Hypothalamus (tissue), 51 donors: ENCODE measurements around the gene ARHGAP10.
"Not testable (repeated sequence)": the region's sequence is repeated elsewhere in the genome, so short reads cannot be mapped to it uniquely, and the experiment has no call there.

Experiments
- DNase-seq, 51 donors: peaks; one replicate each; lab custom pipeline; 2025; lab: John Stamatoyannopoulos, UW

The ARHGAP10 gene

DNA sequence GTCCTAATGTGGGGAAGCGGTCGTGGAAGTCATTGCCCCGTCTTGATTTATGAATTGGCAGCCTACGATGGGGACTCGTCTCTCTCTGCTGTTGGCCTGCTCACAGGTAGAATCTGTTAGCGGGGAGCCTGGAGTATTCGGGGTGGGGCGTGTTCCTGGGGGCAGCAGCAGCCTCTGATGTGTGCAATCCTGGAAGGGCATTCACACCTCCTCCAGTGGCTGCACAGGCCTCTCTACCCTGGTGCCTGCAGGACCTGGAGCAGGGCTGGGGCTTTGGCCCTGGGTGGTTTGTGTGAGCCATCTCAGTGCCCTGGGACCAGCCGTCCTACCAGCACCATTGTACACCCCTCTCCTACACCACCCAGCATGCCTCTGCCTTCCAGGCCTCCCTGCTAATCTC is 340.9 kb downstream of the ARHGAP10 start:
- no peak for DNase-seq

DNA sequence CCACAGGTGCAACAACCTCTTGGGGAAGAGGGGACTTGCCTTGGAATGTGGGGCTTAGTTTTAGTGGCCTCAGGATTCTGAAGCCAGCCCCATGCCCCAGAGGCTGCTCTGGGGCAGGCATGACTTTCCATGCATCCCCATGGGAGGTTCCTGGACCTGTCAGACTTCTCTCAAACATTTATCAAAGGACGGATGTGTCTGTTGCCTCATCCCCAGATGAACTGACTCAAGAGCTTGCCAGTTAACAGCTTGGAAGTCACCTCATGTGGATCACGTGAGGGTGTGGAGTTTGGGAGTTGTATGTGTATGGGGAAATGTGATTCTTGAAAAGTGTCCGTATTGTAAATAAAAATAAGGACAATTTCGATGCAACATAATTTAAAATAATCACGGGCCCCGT is 341.5 kb downstream of the ARHGAP10 start:
- no peak for DNase-seq

DNA sequence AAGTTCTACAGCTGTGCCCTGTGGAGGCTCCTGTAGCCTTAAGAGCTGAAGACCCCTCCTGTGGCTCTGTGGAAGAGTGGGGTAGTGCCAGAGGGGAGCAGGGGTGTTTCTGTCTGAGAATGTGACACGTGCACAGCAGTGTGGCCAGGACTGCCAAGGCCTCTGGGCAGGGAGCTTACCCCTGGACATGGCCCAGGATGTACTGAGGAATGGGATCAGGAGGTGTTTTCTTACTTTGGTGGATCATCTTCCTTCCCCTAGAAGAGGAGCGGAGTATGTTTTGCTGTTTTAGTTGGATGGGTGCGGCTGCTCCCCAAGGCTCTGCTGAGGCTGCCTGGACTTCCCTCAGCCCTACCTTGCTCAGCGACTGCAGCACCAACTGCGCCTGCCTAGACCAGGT is 342.6 kb downstream of the ARHGAP10 start:
- no peak for DNase-seq

DNA sequence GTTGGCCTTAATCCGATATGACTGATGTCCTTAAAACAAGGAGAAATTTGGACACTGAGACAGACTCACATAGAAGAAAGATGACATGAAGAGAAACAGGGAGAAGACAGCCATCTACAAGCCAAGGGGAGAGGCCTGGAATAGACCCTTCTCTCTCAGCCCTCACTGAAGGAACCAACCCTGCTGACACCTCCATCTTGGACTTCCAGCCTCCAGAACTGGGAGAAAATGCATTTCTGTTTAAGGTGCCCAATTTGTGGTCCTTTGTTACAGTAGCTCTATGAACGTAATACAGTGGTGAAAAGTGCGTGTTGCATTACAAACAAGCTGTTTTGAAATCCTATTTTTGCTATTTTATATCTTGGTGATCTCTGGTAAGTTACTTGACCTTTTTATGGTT is 343.6 kb downstream of the ARHGAP10 start:
- no peak for DNase-seq

DNA sequence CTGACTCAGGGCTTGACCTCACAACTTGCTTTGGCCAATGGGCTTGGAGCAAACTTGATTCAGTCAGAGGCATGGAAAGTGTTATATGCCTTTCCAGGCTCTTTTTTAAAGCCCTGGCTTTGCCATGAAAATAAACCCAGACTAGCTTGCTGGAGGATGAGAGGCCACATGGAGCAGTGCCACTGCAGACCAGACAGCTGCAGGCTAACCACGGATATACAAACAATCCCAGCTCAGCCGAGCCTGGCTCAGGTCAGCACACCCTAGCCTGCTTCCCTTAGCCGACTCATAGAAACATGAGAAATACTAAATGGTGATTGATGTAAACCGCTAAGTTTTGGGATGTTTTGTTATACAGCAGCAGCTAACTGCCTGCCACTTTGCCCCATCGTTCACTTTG is 345.1 kb downstream of the ARHGAP10 start:
- DNase-seq: no peak

DNA sequence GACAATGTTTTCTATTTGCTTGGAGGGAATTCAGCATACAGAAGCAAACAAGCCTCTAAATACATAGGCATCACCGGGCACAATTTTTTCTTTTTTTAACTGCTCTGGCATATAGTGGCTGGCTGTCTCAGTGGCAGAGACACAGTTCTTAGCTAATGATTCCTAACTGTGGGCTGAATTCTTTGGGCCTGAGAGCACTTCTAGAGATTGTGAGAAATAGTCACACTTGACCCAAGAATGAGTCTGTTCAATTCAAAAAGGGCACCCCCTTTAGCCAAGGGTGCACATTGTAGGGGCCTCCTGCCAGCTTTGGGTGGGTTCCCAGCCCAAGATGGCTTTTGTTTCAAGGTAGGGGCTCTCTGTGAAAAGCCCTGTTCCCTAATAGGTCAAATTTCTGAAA is 345.7 kb downstream of the ARHGAP10 start:
- no peak for DNase-seq

DNA sequence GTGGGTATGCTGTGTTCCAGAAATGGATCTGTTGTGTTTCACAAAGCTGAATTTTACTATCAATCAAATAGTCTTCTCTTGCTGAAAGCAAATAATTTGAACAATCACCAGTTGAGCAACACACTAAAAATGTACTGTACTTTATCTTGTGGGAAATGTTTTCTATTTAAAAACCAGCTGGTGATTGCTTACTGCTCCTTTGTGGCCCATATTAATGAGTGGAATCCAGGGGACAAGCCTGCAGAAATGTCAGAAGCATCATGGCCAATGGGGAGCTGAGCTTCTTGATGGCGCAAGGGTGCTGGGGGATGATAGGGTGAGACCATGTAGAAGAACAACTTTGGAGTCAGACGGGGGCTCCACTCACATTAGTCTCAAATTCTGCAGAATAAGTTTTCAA is 346.2 kb downstream of the ARHGAP10 start:
- no peak for DNase-seq

DNA sequence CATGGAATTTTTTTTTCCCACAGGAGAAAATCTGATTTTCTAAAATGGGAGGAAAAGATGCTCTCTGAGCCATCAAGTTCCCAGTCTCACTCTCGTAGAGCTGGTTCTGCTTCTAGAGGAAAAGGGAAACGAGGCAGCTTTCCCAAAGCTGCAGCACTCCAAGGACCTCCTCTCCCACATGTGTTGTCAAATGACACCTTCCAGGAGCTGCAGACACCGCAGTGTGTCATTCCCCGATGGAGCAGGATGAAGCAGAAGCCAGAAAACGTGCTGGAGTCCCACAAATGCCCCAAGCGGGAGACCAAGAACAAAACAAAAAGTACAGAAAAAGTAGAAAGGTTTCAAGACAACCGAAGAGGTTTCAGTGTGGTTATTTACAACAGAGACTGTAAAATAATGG is 348.1 kb downstream of the ARHGAP10 start:
- DNase-seq: no peak

DNA sequence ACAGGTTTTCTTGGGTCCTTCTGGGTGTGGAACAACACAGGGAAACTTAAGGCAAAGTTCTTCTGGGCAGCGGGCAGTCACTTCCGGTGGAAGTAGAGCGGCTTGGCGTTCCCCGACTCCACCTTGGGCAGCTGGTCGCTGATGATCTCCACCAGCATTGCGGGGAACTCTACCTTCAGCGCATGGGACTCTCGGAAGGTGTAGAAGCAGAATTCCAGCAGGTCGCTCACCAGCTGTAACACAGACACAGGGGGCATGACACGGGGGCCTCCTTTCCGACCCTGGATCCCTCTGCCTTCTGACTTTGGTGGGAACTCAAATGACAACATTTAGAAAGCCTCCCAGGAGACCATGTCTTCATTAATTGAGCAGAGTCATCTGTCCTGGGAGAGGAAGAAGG is 349.4 kb downstream of the ARHGAP10 start:
- no peak for DNase-seq

DNA sequence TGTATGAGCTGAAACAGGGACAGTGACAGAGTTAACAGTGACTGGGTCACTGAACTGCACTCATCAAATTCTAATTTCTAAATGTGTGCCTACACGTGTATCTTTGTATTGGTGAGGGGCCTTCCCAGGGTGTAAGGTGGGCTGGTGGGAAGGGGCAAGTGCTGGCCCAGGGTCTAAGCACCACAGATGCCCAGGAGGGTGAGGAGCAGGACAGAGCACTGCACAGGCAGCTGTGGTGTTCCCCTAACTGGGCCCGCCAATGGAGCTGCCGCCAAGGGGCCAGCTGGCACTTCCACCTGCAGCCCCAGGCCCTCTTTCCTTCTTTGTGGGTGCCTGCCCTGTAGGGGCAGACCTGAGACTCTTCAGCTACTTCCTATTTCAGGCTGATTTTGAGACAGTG is 349.9 kb downstream of the ARHGAP10 start:
- DNase-seq: no peak

DNA sequence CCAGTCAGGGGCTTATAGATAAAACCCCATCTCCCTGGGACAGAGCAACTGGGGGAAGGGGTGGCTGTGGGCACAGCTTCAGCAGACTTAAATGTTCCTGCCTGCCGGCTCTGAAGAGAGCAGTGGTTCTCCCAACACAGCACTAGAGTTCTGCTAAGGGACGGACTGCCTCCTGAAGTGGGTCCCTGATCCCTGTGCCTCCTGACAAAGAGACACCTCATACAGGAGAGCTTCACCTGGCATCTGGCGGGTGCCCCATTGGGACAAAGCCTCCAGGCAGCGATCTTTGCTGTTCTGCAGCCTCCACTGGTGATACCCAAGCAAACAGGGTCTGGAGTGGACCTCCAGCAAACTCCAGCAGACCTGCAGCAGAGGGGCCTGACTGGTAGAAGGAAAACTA is 351.2 kb downstream of the ARHGAP10 start:
- DNase-seq: not testable (repeated sequence)

DNA sequence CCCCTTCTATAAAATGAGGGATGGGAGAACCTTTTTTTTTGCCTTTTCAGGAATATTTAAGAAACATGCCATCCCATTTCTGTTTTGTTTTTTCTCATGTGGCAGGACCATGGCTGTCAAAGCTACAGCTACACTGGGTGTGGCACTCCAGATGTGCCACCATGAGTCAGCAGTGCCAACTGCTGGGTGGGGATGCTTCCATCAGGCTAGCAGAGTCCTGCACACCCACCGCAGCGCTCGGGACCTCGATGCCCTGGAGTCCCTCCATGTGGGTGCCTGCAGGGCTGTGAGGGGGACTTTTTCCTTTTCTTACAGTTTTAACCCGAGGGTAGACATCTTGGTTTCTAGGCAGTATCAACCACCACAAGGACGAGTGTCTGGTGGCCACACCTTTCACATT is 357.7 kb downstream of the ARHGAP10 start:
- DNase-seq: no peak

DNA sequence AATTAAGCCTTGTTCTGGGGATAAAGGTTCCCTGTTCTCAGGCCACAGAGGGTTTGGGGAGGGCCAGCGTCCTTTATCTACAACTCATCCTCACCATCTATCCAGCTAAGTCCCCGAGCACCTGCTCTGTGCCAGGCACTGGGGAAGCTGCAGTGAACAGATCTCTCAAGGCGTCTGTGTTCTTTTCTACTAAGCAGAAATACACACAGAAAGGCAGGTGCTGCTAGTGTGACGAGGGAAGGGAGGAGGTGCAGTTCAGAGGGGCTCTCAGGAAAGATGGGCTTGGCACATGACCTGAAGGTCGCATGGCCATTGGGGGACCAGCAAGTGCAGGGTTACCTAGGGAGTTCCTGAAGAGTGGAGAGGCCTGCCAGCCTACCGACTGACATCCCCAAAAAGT is 358.1 kb downstream of the ARHGAP10 start:
- no peak for DNase-seq

DNA sequence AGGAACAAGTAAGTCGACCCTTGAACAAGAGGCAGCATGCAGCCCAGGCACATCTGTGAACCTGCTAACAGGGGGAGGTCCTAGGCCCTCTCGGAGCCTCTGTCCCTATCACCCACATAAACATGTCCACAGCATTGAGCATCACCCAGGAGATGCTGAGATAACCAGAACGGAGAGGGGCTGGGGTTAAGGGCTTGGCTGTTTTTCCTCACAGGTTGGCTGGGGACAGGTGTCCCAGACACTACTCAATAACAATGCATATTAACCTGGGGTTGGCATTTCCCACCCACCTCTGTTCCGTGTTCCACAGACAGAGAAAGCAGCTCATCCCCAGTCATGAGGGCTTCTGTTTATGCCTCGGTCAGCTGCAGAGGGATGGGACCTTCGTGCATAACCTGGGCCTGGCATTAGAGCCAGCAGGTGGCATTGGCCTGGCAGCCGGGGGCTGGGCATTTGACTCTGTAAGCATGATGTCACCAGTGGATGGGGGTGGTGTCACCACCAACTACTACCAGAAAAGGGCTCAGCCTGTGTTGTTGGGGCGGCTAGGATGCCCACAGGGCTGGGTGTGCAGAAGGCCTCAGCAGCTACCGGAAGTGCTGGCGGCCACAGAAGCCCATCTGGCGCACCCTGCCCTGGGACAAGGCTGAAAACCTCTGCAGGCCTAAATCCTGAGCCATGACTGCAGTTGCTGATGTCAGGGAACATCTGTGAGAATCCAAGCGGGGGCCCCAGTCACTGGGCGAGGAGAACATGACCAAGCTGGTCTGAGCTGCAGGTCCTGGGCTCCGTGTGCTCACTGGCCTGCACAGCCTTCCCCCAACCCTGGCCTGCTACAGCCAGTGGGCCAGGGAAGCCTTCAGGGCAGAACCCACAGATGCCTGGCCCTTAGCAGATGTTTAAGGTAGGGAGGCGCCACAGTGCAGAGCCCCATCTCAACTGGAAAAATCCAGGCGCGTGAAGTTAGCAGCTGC is 358.9 kb downstream of the ARHGAP10 start:
- DNase-seq: no peak

DNA sequence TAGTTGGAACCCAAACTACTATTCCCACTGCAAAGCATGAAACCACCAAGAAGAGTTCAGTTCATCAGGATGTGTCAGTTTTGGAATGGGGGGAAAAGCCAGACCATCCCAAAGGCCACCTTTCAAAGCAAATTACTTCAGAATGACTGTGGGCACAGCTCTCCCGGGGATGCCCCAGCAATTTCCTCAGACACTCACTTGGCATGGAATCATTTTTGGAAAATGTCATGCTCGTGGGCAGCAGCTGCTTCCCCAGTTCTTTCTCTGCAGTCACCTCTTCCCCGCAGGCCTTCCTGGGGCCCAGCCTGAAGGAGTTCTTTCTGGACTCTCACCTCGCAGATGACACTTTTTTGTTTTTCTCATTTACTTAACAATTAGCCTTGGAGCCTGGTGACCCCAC is 360.0 kb downstream of the ARHGAP10 start:
- DNase-seq: no peak

DNA sequence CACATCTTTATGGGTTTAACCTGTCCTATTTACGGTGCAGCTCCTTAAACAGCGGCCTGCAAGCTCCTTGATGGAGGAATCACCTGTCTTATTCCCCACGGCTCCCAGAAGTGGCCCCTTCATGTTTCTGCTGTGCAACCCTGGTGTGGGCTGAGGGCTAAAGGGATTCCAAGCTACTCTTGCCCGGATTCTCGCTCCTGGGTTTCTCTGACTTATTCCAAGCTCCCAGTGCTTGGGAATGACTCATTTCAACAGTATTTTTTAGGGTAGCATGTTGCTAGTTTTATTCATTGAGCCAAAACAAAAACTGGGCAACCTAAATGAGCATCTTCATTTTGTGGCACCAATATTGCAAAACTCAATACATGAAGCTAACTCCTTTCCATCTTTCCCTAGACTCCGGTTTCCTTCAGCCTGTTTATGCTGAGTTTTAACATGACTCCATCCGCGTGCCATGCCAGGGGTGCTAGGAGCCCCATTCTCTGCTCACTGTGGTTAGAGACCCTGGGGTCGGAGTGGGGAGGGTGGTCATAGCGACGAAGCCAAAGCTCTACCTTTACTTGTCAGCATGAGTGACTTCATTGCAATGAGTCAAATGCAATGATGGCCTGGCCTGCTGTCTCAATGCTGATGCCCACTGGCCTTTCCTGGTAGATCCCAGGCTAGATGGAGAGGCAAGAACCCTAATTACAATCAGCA is 360.6 kb downstream of the ARHGAP10 start:
- no peak for DNase-seq

DNA sequence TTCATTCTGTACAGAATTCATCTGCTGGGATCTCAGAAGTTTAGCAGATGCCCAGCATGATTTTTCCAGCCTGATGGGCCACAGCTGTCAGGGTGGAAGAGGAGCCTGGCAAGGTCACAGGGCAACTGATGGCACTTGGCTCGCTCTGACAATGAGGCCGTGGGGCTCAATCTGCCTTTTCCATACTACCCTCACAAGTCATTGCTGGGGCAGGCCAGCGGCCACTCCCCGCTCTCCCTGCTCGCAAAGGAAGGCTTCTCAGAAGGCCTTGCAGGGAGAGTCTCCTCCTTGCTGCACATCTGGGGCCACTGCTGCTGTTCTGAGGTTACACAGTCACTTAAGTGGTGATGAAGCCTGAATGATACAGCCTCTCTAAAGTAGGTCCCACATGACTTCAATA is 361.2 kb downstream of the ARHGAP10 start:
- no peak for DNase-seq

DNA sequence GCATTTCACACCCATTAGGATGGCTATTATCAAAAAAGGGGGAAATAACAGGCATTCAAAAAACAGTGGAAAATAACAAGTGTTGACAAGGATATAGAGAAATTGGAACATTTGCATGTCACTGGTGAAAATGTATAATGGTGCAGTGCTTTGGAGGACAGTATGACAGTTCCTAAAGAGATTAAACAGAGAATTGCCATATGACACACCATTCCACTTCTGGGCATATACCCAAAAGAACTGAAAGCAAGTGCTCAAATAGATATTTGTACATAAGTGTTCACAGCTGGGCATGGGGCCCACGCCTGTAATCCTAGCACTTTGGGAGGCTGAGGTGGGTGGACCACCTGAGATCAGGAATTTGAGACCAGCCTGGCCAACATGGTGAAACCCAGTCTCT is 362.3 kb downstream of the ARHGAP10 start:
- no peak for DNase-seq

DNA sequence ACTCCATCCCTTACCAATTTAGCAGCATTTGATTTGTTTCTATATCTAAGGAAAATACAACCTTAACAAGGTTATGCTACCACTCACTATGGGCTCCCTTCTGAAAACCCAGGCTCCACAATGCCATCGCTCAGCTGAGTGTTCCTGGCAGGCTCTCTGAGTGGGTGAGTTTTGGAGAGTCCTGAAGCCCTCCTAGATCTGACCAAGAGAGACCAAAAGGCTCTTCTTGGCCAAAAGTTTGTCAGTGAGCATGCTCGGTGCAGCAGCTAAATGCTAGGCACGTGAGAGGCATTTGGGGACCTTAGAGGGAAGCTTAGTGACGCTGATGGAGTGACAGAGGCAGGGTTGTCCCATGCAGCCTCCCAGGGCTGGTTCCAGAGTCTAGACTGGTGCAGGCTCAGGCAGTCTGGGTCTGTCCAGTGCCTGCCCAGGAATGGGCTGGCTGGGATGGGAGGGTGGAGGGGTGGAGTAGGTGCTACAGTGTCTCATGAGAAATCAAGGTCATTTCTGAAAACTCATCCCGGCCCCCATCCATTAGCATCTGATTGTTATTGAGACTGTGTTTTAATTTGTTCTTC is 363.5 kb downstream of the ARHGAP10 start:
- no peak for DNase-seq

DNA sequence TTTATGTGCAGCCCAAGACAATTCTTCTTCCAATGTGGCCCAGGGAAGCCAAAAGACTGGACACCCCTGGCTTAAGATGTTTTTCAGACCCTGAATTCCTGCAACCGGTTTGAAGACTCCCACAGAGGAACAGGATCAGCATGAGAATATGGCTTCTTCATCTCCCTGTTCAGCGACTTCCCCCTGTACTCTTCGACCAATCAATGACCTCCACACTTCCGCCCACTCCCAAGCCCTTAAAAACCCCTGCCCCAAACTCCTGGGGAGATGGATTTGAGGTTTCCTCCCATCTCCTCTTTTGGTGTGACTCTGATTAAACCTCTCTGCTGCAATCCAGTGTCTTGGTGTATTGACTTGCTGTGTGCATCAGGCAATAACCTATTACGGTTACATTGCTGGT is 365.9 kb downstream of the ARHGAP10 start:
- no peak for DNase-seq

DNA sequence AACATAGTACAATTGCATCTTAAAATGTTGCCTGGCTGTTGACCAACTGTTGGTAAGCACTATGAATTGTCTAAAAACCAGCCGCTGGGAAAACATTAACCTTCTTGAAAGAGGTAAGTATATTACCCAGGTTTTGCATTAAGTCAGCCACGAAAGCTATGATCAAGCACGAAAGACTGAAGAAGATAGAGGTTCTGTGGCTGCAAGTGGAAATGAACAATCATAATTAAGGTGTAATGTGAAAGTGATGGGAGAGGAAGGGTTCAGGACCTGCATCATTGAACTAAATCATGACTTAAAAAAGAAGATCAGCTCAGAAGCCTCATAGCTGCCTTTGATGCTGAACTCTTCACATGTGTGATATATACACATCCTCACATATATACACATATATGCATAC is 369.3 kb downstream of the ARHGAP10 start:
- no peak for DNase-seq

DNA sequence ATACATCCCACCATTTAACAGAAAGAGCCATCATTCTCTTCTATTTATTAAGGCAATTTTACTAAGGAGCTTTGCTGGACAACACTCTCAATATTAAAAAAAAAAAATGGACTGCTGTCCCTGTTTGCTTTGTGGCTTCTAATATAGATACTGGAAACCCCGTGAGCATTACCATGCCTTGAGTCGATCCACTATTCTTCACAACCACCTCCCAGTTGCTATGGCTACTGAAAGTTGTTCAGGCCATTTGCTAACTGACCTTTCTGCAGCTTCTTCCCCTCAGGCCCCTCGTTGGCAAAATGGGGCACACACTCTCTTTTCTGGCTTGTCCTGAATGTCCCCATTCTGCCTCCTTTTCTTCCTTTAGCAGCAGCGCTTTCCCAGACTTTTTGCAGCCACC is 369.9 kb downstream of the ARHGAP10 start:
- no peak for DNase-seq
